Caco-2 (cell line): ENCODE measurements around the gene TAF8. TPM values are rescaled to one million over a fixed set of nuclear protein-coding genes. Genes with fewer than 3 reads are reported as not detected.
"Not testable (repeated sequence)": the region's sequence is repeated elsewhere in the genome, so short reads cannot be mapped to it uniquely, and the experiment has no call there.

Source experiments
- BruUV-seq: library from RNA; stranded (reverse); fragments of 400-500 nt; replicated peaks from 2 replicates; lab custom pipeline; 2021; lab: Mats Ljungman, UMichigan
- CTCF ChIA-PET: fragments of 300-600 bp; sonication (Branson Sonifier 250); formaldehyde crosslinking; loops from one replicate; lab custom pipeline; 2022; ENCODE audit warnings: antibody characterized with exemption; lab: Charles Lee
- POLR2A ChIA-PET: fragments of 300-600 bp; sonication (Branson Sonifier 250); formaldehyde crosslinking; loops from one replicate; lab custom pipeline; 2022; ENCODE audit warnings: antibody characterized with exemption; lab: Charles Lee
- DNase-seq, 2 experiments: peaks; one replicate each; pipeline versions ENCODE4 v3.0.0 to v3.0.0-alpha.2; 2020 to 2022
- H3K27me3 ChIP-seq: replicated peaks from 2 replicates; pipeline ENCODE4 v1.6.0; 2011; ENCODE audit warnings: low read length; ENCODE audit not compliant: control insufficient read depth, insufficient read depth
- H3K36me3 ChIP-seq: 2 replicates; pipeline ENCODE4 v1.5.1; 2011; ENCODE audit warnings: low read length; ENCODE audit not compliant: control insufficient read depth, insufficient read depth
- H3K4me1 ChIP-seq: fragments of 250-450 bp; sonication (Bioruptor Pico); 2 replicates; pipeline ENCODE4 v1.5.1; 2020; ENCODE audit warnings: mild to moderate bottlenecking
- H3K4me3 ChIP-seq: 2 replicates; pipeline ENCODE4 v1.5.1; 2011; ENCODE audit warnings: low read depth, mild to moderate bottlenecking, control low read depth, low read length
- H3K9me3 ChIP-seq: fragments of 250-450 bp; sonication (Bioruptor Pico); 2 replicates; pipeline ENCODE4 v1.5.1; 2020; ENCODE audit warnings: mild to moderate bottlenecking, moderate library complexity
- H3K27ac Mint-ChIP-seq: one replicate; pipeline ENCODE4 v1.8.0; 2022; ENCODE audit warnings: mixed read lengths; ENCODE audit not compliant: unreplicated experiment
- H3K27me3 Mint-ChIP-seq: one replicate; pipeline ENCODE4 v1.8.0; 2022; ENCODE audit warnings: mixed read lengths; ENCODE audit not compliant: insufficient read depth, unreplicated experiment
- H3K36me3 Mint-ChIP-seq: one replicate; pipeline ENCODE4 v1.8.0; 2022; ENCODE audit warnings: mild to moderate bottlenecking, mixed read lengths; ENCODE audit not compliant: insufficient read depth, unreplicated experiment
- H3K4me1 Mint-ChIP-seq: one replicate; pipeline ENCODE4 v1.8.0; 2022; ENCODE audit warnings: low read depth, mixed read lengths; ENCODE audit not compliant: unreplicated experiment
- H3K4me3 Mint-ChIP-seq: one replicate; pipeline ENCODE4 v1.8.0; 2022; ENCODE audit warnings: mild to moderate bottlenecking, moderate library complexity, mixed read lengths; ENCODE audit not compliant: unreplicated experiment
- H3K9me3 Mint-ChIP-seq: one replicate; pipeline ENCODE4 v1.8.0; 2022; ENCODE audit warnings: mixed read lengths; ENCODE audit not compliant: unreplicated experiment
- intact Hi-C: fragments of 100-400 bp; cut with micrococcal nuclease; formaldehyde crosslinking; loops from one replicate; pipeline ENCODE4 v1.10.0; 2022; ENCODE audit not compliant: unreplicated experiment
- total RNA-seq: library from RNA; stranded (reverse); gene quantifications from 2 replicates; pipeline ENCODE4 v1.2.3, GENCODE V29; 2022
- TF ChIP-seq, protein P1 (sequence below), 2 experiments: fragments of 200-600 bp in 1 of 2; IDR thresholded peaks; 1 replicate in 1 of 2; 2 replicates in 1 of 2; pipeline versions ENCODE4 v1.5.1 to v1.8.0; 2011 to 2022; ENCODE audit warnings: antibody characterized with exemption in 1 of 2, control low read depth in 1 of 2, inconsistent platforms in 1 of 2, low read depth in 1 of 2, low read length in 1 of 2, mild to moderate bottlenecking in 1 of 2, moderate library complexity in 1 of 2; ENCODE audit not compliant: insufficient read depth in 1 of 2, severe bottlenecking in 1 of 2, unreplicated experiment in 1 of 2

Gene TAF8
- total RNA-seq, 1 experiment from 2014 or later = 37.7 TPM

GRCh38 chr6:42032366-42032765 is 18.0 kb upstream of the TAF8 start:
- CTCF ChIA-PET = no interaction called here
- POLR2A ChIA-PET = no interaction called here
- H3K27ac Mint-ChIP-seq = no peak overlapping the region
- Histone ChIP-seq H3K4me3 (no peak overlapping the region), H3K4me1 (peaks cover 17% of the 10 kb centered on the region), H3K27me3 (no peaks in the 10 kb centered on the region), H3K9me3 (no peaks in the 10 kb centered on the region), H3K36me3 (no peaks in the 10 kb centered on the region)
- H3K36me3 Mint-ChIP-seq = no peaks in the 10 kb centered on the region
- no peaks in the 10 kb centered on the region for H3K27me3 Mint-ChIP-seq
- BruUV-seq = no TSS peak
- H3K4me3 Mint-ChIP-seq = no peak overlapping the region
- no peaks in the 10 kb centered on the region for H3K9me3 Mint-ChIP-seq
- H3K4me1 Mint-ChIP-seq = no peaks in the 10 kb centered on the region
- TF ChIP-seq, protein P1, sequence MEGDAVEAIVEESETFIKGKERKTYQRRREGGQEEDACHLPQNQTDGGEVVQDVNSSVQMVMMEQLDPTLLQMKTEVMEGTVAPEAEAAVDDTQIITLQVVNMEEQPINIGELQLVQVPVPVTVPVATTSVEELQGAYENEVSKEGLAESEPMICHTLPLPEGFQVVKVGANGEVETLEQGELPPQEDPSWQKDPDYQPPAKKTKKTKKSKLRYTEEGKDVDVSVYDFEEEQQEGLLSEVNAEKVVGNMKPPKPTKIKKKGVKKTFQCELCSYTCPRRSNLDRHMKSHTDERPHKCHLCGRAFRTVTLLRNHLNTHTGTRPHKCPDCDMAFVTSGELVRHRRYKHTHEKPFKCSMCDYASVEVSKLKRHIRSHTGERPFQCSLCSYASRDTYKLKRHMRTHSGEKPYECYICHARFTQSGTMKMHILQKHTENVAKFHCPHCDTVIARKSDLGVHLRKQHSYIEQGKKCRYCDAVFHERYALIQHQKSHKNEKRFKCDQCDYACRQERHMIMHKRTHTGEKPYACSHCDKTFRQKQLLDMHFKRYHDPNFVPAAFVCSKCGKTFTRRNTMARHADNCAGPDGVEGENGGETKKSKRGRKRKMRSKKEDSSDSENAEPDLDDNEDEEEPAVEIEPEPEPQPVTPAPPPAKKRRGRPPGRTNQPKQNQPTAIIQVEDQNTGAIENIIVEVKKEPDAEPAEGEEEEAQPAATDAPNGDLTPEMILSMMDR (IDR thresholded peaks at IDR 0.05; ENCODE audit: insufficient read depth in 1 of 2, low read depth in 1 of 2, low read length in 1 of 2, severe bottlenecking in 1 of 2, unreplicated experiment in 1 of 2) = no peak
- intact Hi-C loops = no loop called here
- no peak for DNase-seq

- H3K36me3 Mint-ChIP-seq, H3K9me3 ChIP-seq, H3K4me1 ChIP-seq, H3K27ac Mint-ChIP-seq, H3K27me3 Mint-ChIP-seq, H3K27me3 ChIP-seq, H3K4me3 Mint-ChIP-seq, POLR2A ChIA-PET, DNase-seq, H3K4me3 ChIP-seq, H3K4me1 Mint-ChIP-seq, intact Hi-C loops, H3K9me3 Mint-ChIP-seq, BruUV-seq, CTCF ChIA-PET, H3K36me3 ChIP-seq: not testable (repeated sequence)
Observed at GRCh38 chr6:42037669-42038068, 12.7 kb upstream of the TAF8 start.

DNA sequence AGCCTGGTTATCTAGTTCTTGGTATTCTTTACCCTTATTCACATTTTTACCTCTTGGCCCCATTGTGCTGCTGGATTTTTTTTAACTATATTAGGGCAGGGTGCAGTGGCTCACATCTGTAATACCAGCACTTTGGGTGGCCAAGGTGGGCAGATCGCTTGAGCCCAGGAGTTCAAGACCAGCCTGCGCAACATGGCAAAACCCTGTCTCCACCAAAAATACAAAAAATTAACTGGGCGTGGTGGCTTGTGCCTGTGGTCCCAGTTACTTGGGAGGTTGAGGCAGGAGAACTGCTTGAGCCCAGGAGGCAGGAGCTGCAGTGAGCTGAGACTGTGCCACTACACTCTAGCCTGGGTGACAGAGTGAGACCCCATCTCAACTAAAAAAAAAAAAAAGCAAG is 12.2 kb upstream of the TAF8 start:
- ChIA-PET POLR2A (no interaction called here), CTCF (no interaction called here)
- intact Hi-C loops = no loop called here
- no peak for DNase-seq
- H3K36me3 Mint-ChIP-seq = no peaks in the 10 kb centered on the region
- H3K27me3 Mint-ChIP-seq = no peaks in the 10 kb centered on the region
- Histone ChIP-seq H3K9me3 (no peaks in the 10 kb centered on the region), H3K4me3 (no peak overlapping the region), H3K4me1 (peaks cover 3% of the 10 kb centered on the region), H3K27me3 (no peaks in the 10 kb centered on the region), H3K36me3 (no peaks in the 10 kb centered on the region)
- no peaks in the 10 kb centered on the region for H3K9me3 Mint-ChIP-seq
- H3K4me3 Mint-ChIP-seq = no peak overlapping the region
- TF ChIP-seq, protein P1 (IDR thresholded peaks at IDR 0.05; ENCODE audit: insufficient read depth in 1 of 2, low read depth in 1 of 2, low read length in 1 of 2, severe bottlenecking in 1 of 2, unreplicated experiment in 1 of 2) = no peak
- BruUV-seq = no TSS peak
- no peaks in the 10 kb centered on the region for H3K4me1 Mint-ChIP-seq
- H3K27ac Mint-ChIP-seq = no peak overlapping the region
